ENCODE results near the gene IREB2.

The IREB2 gene

GRCh38 chr15:78419367-78419766, 18.6 kb upstream of the IREB2 start:
- TF ChIP-seq SIN3A (IDR thresholded peaks at IDR 0.05; ENCODE audit: borderline replicate concordance, insufficient read depth, low read length) (no peak), TAF1 (IDR thresholded peaks at IDR 0.05; ENCODE audit: borderline replicate concordance, insufficient read depth, low read length) (no peak), FOXP2 (optimal IDR thresholded peaks at IDR 0.05; ENCODE audit: borderline replicate concordance, extremely low read depth, extremely low read length, insufficient read depth) (no peak), POLR2AphosphoS5 (IDR thresholded peaks at IDR 0.05; ENCODE audit: low read depth, low read length) (no peak)
- TF ChIP-seq, protein P1, sequence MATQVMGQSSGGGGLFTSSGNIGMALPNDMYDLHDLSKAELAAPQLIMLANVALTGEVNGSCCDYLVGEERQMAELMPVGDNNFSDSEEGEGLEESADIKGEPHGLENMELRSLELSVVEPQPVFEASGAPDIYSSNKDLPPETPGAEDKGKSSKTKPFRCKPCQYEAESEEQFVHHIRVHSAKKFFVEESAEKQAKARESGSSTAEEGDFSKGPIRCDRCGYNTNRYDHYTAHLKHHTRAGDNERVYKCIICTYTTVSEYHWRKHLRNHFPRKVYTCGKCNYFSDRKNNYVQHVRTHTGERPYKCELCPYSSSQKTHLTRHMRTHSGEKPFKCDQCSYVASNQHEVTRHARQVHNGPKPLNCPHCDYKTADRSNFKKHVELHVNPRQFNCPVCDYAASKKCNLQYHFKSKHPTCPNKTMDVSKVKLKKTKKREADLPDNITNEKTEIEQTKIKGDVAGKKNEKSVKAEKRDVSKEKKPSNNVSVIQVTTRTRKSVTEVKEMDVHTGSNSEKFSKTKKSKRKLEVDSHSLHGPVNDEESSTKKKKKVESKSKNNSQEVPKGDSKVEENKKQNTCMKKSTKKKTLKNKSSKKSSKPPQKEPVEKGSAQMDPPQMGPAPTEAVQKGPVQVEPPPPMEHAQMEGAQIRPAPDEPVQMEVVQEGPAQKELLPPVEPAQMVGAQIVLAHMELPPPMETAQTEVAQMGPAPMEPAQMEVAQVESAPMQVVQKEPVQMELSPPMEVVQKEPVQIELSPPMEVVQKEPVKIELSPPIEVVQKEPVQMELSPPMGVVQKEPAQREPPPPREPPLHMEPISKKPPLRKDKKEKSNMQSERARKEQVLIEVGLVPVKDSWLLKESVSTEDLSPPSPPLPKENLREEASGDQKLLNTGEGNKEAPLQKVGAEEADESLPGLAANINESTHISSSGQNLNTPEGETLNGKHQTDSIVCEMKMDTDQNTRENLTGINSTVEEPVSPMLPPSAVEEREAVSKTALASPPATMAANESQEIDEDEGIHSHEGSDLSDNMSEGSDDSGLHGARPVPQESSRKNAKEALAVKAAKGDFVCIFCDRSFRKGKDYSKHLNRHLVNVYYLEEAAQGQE (IDR thresholded peaks at IDR 0.05; ENCODE audit: insufficient read depth in 1 of 2, low read depth in 2 of 2, low read length in 2 of 2) = no peak

DNA sequence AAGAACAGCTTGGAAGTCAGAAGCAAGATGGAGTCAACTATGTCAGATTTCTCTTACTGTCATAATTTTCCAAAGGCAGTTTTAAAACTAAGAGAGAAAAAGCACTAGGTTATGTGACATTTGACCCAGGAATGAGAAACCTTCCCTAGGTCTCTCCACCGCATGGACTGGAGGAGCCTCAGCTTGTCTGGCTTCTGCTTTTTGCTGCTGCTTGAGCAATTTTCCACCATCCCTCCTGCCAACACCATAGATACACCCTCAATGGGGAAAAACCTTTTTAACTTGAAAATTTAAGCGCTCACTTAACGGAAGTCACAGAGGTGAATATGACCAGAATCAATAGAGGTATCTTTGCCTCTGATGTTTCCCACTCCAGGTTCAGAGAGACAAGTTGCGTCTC, 17.8 kb upstream of the IREB2 start:
- TF ChIP-seq FOXP2 (optimal IDR thresholded peaks at IDR 0.05; ENCODE audit: borderline replicate concordance, extremely low read depth, extremely low read length, insufficient read depth) = no peak

- no peak for TF ChIP-seq SIN3A (IDR thresholded peaks at IDR 0.05; ENCODE audit: borderline replicate concordance, insufficient read depth, low read length)
- TF ChIP-seq, protein P1 (IDR thresholded peaks at IDR 0.05; ENCODE audit: insufficient read depth in 1 of 2, low read depth in 2 of 2, low read length in 2 of 2) = no peak
- no peak for TF ChIP-seq FOXP2 (optimal IDR thresholded peaks at IDR 0.05; ENCODE audit: borderline replicate concordance, extremely low read depth, extremely low read length, insufficient read depth)
- TF ChIP-seq POLR2AphosphoS5 (IDR thresholded peaks at IDR 0.05; ENCODE audit: low read depth, low read length) = no peak
- TF ChIP-seq TAF1 (IDR thresholded peaks at IDR 0.05; ENCODE audit: borderline replicate concordance, insufficient read depth, low read length) = no peak
Measured at GRCh38 chr15:78420766-78421165, 17.2 kb upstream of the IREB2 start.

DNA sequence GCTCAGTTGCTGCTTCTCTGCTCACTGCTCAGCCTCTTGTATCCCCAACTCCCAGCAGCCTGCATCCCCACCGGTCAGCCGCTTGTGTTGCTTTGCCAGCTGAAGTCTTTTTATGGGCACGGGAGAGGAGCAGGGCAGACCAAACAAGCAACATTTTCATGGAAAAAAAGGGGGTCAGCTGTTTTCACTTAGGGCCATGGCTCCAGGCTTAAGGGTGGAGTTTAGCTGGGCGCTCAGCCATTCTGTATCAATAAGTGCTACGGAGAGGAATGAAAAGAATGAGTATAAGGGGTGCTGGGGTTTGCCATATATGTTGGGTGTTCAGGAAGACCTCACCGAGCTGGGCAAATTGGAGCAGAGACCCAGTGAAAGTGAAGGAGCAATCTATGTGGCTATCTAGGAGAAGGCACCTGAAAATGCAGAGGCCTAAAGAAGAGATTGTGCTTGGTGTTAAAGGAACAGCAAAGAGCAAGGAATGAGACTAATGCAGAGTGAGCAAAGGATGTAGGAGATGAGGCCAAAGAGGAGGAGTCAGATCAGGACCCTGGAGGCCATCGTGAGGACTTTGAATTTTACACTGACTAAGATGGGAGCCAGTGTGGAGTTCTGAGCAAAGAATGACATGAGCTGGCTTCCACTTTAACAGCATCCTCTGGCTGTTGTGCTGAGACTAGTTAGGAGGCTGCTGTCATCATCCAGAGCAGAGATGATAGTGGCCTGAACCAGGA, 16.6 kb upstream of the IREB2 start:
- TF ChIP-seq SIN3A (IDR thresholded peaks at IDR 0.05; ENCODE audit: borderline replicate concordance, insufficient read depth, low read length) = no peak
- no peak for TF ChIP-seq FOXP2 (optimal IDR thresholded peaks at IDR 0.05; ENCODE audit: borderline replicate concordance, extremely low read depth, extremely low read length, insufficient read depth)
- TF ChIP-seq POLR2AphosphoS5 (IDR thresholded peaks at IDR 0.05; ENCODE audit: low read depth, low read length) = no peak
- TF ChIP-seq TAF1 (IDR thresholded peaks at IDR 0.05; ENCODE audit: borderline replicate concordance, insufficient read depth, low read length) = no peak
- TF ChIP-seq, protein P1 (IDR thresholded peaks at IDR 0.05; ENCODE audit: insufficient read depth in 1 of 2, low read depth in 2 of 2, low read length in 2 of 2) = no peak

- TF ChIP-seq SIN3A (IDR thresholded peaks at IDR 0.05; ENCODE audit: borderline replicate concordance, insufficient read depth, low read length) = no peak
- TF ChIP-seq, protein P1 (IDR thresholded peaks at IDR 0.05; ENCODE audit: insufficient read depth in 1 of 2, low read depth in 2 of 2, low read length in 2 of 2) = no peak
- TF ChIP-seq TAF1 (IDR thresholded peaks at IDR 0.05; ENCODE audit: borderline replicate concordance, insufficient read depth, low read length) = no peak
- no peak for TF ChIP-seq POLR2AphosphoS5 (IDR thresholded peaks at IDR 0.05; ENCODE audit: low read depth, low read length)
- no peak for TF ChIP-seq FOXP2 (optimal IDR thresholded peaks at IDR 0.05; ENCODE audit: borderline replicate concordance, extremely low read depth, extremely low read length, insufficient read depth)
Measured at GRCh38 chr15:78422571-78423340, 15.3 kb upstream of the IREB2 start.
